Measurements from ENCODE around the gene ANO3. TPM values are rescaled to one million over a fixed set of nuclear protein-coding genes. Genes with fewer than 3 reads are reported as not detected.

The ANO3 gene
- polyA plus RNA-seq, 1 experiment: 3.0 TPM

DNA sequence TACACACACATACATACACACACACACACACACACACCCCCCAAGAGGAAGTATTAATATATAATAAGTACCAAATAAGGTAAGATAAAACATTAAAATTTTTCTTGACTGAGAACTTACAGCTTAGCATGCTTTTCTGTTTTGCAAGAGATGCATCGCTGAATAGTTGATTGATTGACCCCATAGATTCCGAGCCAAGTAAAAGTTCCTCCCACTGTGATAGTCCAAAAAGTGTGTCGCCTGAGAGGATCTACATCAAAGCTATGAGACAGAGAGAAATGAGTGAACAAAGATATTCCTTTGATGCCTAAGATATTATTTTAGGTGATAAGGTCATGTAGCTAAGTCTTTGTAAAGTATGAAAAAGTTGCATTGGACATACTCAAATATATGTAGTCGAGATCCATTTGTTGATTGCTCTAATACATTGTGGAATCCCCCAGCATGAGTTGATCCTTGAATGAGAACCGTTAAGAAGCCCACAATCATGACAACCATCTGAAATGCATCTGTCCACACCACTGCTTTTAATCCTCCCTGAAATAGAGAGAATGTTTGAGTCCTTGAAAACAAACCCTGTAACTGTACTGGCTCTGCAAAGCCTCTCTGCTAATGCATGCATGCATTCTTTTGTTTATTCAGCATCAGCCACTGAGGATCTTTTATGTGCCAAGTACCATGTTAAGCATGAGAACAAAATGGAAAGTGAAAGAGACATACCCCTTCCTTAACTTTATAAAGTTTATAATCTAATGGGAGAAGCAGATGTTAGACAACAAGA lies 371.7 kb downstream of the ANO3 start:
- DNase-seq (ENCODE audit: low read depth): no peak
- CTCF ChIA-PET: no interaction called here
- H3K27me3 ChIP-seq (ENCODE audit: control insufficient read depth, insufficient read depth, low read length): no peaks in the 10 kb centered on the region
- POLR2A ChIA-PET: no interaction called here
- H3K36me3 ChIP-seq (ENCODE audit: control insufficient read depth, insufficient read depth, low read length): no peaks in the 10 kb centered on the region
- H3K4me3 ChIP-seq (ENCODE audit: low read depth, low read length): no peak overlapping the region
- TF ChIP-seq, protein P1, sequence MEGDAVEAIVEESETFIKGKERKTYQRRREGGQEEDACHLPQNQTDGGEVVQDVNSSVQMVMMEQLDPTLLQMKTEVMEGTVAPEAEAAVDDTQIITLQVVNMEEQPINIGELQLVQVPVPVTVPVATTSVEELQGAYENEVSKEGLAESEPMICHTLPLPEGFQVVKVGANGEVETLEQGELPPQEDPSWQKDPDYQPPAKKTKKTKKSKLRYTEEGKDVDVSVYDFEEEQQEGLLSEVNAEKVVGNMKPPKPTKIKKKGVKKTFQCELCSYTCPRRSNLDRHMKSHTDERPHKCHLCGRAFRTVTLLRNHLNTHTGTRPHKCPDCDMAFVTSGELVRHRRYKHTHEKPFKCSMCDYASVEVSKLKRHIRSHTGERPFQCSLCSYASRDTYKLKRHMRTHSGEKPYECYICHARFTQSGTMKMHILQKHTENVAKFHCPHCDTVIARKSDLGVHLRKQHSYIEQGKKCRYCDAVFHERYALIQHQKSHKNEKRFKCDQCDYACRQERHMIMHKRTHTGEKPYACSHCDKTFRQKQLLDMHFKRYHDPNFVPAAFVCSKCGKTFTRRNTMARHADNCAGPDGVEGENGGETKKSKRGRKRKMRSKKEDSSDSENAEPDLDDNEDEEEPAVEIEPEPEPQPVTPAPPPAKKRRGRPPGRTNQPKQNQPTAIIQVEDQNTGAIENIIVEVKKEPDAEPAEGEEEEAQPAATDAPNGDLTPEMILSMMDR (IDR thresholded peaks at IDR 0.05; ENCODE audit: insufficient read depth, low read depth, low read length): no peak

DNA sequence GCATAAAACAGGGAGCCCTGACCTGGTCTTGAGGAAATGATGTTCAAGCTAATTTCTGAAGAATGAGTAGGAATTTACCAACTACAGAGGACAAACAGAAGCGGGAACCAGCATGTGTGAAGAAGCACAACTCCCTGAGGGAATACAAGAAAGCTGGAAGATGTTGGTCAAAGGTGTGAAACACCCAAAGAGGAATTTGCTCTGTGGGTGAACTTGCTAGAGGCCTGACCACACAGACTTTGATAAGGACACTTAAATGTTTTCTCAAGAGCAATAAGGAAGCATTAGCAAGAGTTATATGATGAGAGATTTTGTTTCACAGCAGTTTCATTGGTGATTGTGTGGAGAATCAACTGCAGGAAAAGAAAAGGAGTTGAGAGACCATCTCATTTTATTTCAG lies 372.3 kb downstream of the ANO3 start:
- H3K27me3 ChIP-seq (ENCODE audit: control insufficient read depth, insufficient read depth, low read length): no peaks in the 10 kb centered on the region
- H3K4me3 ChIP-seq (ENCODE audit: low read depth, low read length): no peak overlapping the region
- no peaks in the 10 kb centered on the region for H3K36me3 ChIP-seq (ENCODE audit: control insufficient read depth, insufficient read depth, low read length)
- ChIA-PET CTCF (no interaction called here), POLR2A (no interaction called here)
- TF ChIP-seq, protein P1 (IDR thresholded peaks at IDR 0.05; ENCODE audit: insufficient read depth, low read depth, low read length): no peak
- DNase-seq (ENCODE audit: low read depth): no peak

DNA sequence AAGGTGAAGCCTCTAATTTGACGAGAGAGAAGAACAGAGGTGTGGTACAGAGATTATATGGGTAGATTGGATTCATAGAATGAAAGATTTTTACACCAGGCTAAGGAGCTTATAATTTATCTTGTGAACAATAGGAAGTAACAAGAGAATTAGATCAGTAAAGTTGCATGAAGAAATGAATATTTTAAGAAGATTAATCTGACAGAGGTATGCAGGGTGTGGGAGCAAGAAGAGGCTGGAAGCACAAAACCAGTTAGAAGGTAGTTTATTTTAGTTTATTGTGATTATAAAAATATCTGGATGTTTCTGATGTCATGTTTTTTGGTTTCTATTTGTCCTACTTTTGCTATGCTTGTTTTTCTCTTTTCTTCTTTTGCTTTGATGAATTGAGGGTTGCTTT lies 374.3 kb downstream of the ANO3 start:
- ChIA-PET POLR2A (no interaction called here), CTCF (no interaction called here)
- DNase-seq (ENCODE audit: low read depth): no peak
- no peaks in the 10 kb centered on the region for H3K27me3 ChIP-seq (ENCODE audit: control insufficient read depth, insufficient read depth, low read length)
- TF ChIP-seq, protein P1 (IDR thresholded peaks at IDR 0.05; ENCODE audit: insufficient read depth, low read depth, low read length): no peak
- no peak overlapping the region for H3K4me3 ChIP-seq (ENCODE audit: low read depth, low read length)
- H3K36me3 ChIP-seq (ENCODE audit: control insufficient read depth, insufficient read depth, low read length): no peaks in the 10 kb centered on the region

DNA sequence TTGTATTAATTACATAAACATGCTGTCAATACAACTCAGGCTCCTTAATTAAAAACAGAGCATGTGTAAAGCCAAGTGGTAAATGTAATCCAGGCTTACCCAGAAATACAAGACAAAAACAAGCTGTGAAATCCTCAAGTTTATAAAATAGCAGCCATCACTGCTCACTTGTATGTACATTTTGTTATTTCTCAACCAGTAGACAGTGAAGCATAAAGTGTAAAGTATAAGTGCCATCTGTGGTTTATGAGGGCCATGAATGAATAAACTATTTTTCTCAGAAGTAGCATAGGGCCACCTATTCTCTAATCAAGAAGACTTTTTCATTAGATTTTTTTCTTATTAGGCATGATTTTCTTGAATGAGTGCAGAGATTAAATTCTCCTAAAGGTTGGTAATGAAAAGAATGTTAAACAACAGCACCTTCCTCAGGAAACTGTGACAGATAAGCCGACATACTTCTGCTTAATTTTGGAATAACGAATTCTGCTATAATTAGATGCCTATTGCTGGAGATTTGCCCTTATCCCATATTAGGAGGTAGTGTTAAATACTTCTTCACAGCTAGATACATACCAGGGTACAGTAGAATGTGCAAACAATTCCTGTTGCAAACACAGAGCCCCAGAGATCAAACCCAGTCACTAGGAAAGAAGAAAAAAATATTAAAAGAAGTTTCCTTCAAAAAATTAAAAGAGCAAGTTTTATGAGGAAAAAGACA lies 377.0 kb downstream of the ANO3 start:
- TF ChIP-seq, protein P1 (IDR thresholded peaks at IDR 0.05; ENCODE audit: insufficient read depth, low read depth, low read length): no peak
- H3K36me3 ChIP-seq (ENCODE audit: control insufficient read depth, insufficient read depth, low read length): no peaks in the 10 kb centered on the region
- no peaks in the 10 kb centered on the region for H3K27me3 ChIP-seq (ENCODE audit: control insufficient read depth, insufficient read depth, low read length)
- no peak for DNase-seq (ENCODE audit: low read depth)
- H3K4me3 ChIP-seq (ENCODE audit: low read depth, low read length): no peak overlapping the region
- ChIA-PET POLR2A (interaction anchor here (0.5 kb wide), 1 partner anchor 93 kb away, joined by 3 read pairs; no protein-coding TSS in a partner anchor), CTCF (no interaction called here)

DNA sequence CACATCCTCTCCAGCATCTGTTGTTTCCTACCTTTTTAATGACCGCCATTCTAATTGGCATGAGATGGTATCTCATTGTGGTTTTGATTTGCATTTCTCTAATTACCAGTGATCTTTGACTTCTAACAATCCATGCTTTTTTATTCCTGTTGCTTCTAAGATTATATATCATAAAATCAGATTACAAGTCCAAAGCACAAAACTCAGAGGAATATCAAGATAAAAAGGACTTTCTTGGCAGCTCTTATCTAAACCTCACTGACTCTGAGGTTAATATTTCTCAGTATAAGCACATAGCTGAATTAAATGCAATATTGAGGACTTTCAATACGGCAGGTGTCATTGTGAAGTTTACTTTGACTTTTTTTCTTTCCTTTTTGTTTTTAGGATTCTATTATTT lies 378.6 kb downstream of the ANO3 start:
- ChIA-PET CTCF (interaction anchor here (0.7 kb wide), 1 partner anchor 9 kb away, joined by 3 read pairs; no protein-coding TSS in a partner anchor), POLR2A (no interaction called here)
- TF ChIP-seq, protein P1 (IDR thresholded peaks at IDR 0.05; ENCODE audit: insufficient read depth, low read depth, low read length): no peak
- H3K27me3 ChIP-seq (ENCODE audit: control insufficient read depth, insufficient read depth, low read length): no peaks in the 10 kb centered on the region
- H3K4me3 ChIP-seq (ENCODE audit: low read depth, low read length): no peak overlapping the region
- H3K36me3 ChIP-seq (ENCODE audit: control insufficient read depth, insufficient read depth, low read length): no peaks in the 10 kb centered on the region
- no peak for DNase-seq (ENCODE audit: low read depth)

Measured in BJ (cell line).